Measurements from ENCODE around the gene RGS8. TPM values are rescaled to one million over a fixed set of nuclear protein-coding genes. Genes with fewer than 3 reads are reported as not detected.

Gene RGS8
- total RNA-seq, 4 donors from 2014 or later, result not detected

DNA sequence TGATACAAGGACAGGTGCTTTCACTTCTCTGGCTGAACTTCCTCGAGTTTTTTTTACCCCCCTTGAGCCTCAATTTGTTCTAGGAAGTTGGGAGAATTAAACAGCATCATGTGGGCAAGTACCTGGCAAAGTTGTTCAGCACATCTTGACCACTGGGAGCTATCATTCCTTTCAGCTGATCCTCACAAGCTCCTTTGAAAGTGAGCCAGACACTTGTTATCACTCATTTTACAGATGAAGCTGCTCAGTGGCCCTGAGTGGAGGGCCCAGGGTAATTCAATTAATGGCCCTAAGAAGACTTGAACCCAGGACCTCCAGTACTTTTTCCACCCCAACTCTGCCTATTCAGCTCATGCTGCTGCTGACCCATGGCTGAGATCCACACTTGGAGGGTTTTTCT, 2.0 kb downstream of the RGS8 start:
- WGBS, result 57% methylated on average over 1 of the region's 1 CpG

DNA sequence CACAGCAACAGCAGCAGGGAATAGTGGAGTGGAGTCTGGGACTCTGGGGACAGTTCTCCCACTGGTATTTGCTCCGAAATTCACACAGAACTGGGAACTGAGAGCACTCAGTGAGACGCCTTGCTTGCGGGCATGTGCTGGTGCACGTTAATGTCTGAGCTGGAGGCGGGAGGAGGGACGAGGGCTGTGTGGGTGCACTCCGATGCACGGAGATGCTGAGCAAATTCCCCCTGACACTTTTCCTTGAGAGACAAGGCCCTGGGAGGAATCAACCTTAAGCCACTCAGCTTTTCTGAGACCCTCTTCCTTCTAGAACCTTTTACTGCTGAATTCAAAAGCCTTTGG, 2.8 kb downstream of the RGS8 start:
- Histone ChIP-seq H3K9me3 (no peaks in the 10 kb centered on the region), H3K27me3 (peaks cover 7% of the 10 kb centered on the region), H3K4me1 (peaks cover 6% of the 10 kb centered on the region), H3K4me3 (no peak overlapping the region), H3K36me3 (no peaks in the 10 kb centered on the region), H3K27ac (no peak overlapping the region)
- 72% methylated on average over 8 of the region's 8 CpGs for WGBS
- no peak for TF ChIP-seq POLR2AphosphoS5 (IDR thresholded peaks at IDR 0.05)
- TF ChIP-seq EP300 (IDR thresholded peaks at IDR 0.05), result no peak
- no peak for TF ChIP-seq POLR2A (IDR thresholded peaks at IDR 0.05)
- TF ChIP-seq, protein P1, sequence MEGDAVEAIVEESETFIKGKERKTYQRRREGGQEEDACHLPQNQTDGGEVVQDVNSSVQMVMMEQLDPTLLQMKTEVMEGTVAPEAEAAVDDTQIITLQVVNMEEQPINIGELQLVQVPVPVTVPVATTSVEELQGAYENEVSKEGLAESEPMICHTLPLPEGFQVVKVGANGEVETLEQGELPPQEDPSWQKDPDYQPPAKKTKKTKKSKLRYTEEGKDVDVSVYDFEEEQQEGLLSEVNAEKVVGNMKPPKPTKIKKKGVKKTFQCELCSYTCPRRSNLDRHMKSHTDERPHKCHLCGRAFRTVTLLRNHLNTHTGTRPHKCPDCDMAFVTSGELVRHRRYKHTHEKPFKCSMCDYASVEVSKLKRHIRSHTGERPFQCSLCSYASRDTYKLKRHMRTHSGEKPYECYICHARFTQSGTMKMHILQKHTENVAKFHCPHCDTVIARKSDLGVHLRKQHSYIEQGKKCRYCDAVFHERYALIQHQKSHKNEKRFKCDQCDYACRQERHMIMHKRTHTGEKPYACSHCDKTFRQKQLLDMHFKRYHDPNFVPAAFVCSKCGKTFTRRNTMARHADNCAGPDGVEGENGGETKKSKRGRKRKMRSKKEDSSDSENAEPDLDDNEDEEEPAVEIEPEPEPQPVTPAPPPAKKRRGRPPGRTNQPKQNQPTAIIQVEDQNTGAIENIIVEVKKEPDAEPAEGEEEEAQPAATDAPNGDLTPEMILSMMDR (IDR thresholded peaks at IDR 0.05), result no peak
- no peak for DNase-seq (ENCODE audit: low spot score in 2 of 2)

More for the DNA sequence above, 2.0 kb downstream of the RGS8 start:
- TF ChIP-seq EP300 (IDR thresholded peaks at IDR 0.05) (no peak), POLR2A (IDR thresholded peaks at IDR 0.05) (no peak), POLR2AphosphoS5 (IDR thresholded peaks at IDR 0.05) (no peak)
- TF ChIP-seq, protein P1 (IDR thresholded peaks at IDR 0.05), result no peak
- no peak overlapping the region for H3K4me3 ChIP-seq
- no peak overlapping the region for H3K27ac ChIP-seq
- H3K27me3 ChIP-seq, result peaks cover 7% of the 10 kb centered on the region
- no peaks in the 10 kb centered on the region for H3K36me3 ChIP-seq
- no peaks in the 10 kb centered on the region for H3K9me3 ChIP-seq
- peaks cover 10% of the 10 kb centered on the region for H3K4me1 ChIP-seq
- no peak for DNase-seq (ENCODE audit: low spot score in 2 of 2)

DNA sequence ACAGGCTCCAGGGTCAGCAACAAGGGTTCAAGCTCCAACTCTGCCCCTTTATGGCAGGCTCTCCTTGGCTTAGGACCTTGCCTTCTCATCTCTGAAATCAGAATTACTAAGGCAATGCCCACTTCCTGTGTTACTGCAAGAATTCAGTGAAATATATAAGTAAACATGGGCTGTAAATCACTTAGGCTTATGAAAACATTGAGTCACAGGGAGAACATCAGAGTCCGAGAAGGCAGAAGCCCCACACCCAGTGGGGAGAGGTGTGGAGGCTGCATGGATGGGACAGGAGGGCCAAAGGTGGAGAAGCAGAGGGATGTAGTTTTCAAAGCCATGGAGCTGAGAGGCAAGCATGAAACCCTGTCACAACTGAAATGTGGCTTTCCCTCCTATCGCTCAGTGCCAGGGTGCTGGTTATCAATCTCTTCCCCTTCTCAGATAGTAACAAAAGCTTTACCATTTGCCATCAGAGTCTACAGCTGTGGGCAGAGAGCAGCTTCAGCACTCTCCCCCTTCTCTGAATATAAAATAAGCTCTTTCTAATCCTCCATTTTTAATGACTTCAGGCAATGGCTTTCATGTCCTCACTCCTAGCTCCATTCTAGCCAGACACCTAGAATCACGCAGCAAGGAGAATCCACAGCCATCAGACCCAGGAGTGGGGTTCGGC, 3.4 kb downstream of the RGS8 start:
- no peak overlapping the region for H3K27ac ChIP-seq
- peaks cover 7% of the 10 kb centered on the region for H3K27me3 ChIP-seq
- H3K9me3 ChIP-seq, result no peaks in the 10 kb centered on the region
- H3K4me3 ChIP-seq, result no peak overlapping the region
- peaks cover 6% of the 10 kb centered on the region for H3K4me1 ChIP-seq
- DNase-seq (ENCODE audit: low spot score in 2 of 2), result no peak
- 85% methylated on average over 4 of the region's 4 CpGs for WGBS
- TF ChIP-seq POLR2A (IDR thresholded peaks at IDR 0.05), result no peak
- no peak for TF ChIP-seq POLR2AphosphoS5 (IDR thresholded peaks at IDR 0.05)
- no peak for TF ChIP-seq EP300 (IDR thresholded peaks at IDR 0.05)
- TF ChIP-seq, protein P1 (IDR thresholded peaks at IDR 0.05), result no peak
- no peaks in the 10 kb centered on the region for H3K36me3 ChIP-seq

DNA sequence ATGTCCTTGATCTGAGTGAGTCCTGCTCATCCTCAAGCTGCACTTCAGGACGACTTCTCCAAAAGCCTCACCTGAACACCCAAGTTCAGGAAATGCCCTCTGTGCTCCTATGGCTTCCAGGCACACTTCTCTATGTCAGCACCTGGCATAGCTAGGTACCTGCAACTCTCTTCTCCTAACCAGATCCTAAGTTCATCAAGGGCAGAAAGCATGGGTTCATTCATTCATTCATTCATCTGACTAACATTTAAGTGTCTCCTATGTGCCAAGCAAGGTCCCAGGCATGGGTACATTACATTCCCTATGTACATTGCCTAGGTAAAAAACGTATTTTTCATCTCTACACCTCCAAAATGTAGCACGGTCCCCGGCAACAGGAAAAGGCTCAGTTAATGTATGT, 4.0 kb downstream of the RGS8 start:
- Histone ChIP-seq H3K27me3 (peaks cover 7% of the 10 kb centered on the region), H3K4me1 (peaks cover 6% of the 10 kb centered on the region), H3K27ac (no peak overlapping the region), H3K9me3 (no peaks in the 10 kb centered on the region), H3K36me3 (no peaks in the 10 kb centered on the region), H3K4me3 (no peak overlapping the region)
- no peak for DNase-seq (ENCODE audit: low spot score in 2 of 2)
- TF ChIP-seq EP300 (IDR thresholded peaks at IDR 0.05), result no peak
- TF ChIP-seq POLR2AphosphoS5 (IDR thresholded peaks at IDR 0.05), result no peak
- TF ChIP-seq POLR2A (IDR thresholded peaks at IDR 0.05), result no peak
- TF ChIP-seq, protein P1 (IDR thresholded peaks at IDR 0.05), result no peak
- 88% methylated on average over 4 of the region's 4 CpGs for WGBS

DNA sequence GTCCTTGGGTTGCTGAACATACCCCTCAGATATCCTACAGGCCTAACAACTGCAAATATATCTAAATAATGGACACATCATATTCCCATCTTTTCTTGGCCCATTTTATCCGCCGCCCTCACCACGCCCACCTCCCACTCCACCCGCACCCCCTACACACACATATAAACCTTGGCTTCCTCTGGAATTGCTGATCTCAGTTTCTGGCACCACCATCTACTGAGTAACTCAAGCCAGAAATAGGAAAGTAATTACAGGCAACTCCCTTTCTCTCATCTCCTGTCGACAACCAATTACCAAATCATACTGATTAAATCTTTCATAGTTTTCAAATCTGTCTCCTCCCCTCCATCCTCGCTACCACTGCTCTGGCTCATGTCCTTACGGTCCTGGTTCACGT, 4.7 kb downstream of the RGS8 start:
- Histone ChIP-seq H3K27me3 (peaks cover 7% of the 10 kb centered on the region), H3K27ac (no peak overlapping the region), H3K9me3 (no peaks in the 10 kb centered on the region), H3K4me3 (no peak overlapping the region), H3K36me3 (no peaks in the 10 kb centered on the region), H3K4me1 (peaks cover 11% of the 10 kb centered on the region)
- no peak for TF ChIP-seq EP300 (IDR thresholded peaks at IDR 0.05)
- WGBS, result 35% methylated on average over 8 of the region's 8 CpGs
- no peak for DNase-seq (ENCODE audit: low spot score in 2 of 2)
